Measurements from ENCODE around the gene TMEM18. TPM values are rescaled to one million over a fixed set of nuclear protein-coding genes. Genes with fewer than 3 reads are reported as not detected.

TMEM18 gene
- polyA plus RNA-seq, 1 experiment = 40.9 TPM

DNA sequence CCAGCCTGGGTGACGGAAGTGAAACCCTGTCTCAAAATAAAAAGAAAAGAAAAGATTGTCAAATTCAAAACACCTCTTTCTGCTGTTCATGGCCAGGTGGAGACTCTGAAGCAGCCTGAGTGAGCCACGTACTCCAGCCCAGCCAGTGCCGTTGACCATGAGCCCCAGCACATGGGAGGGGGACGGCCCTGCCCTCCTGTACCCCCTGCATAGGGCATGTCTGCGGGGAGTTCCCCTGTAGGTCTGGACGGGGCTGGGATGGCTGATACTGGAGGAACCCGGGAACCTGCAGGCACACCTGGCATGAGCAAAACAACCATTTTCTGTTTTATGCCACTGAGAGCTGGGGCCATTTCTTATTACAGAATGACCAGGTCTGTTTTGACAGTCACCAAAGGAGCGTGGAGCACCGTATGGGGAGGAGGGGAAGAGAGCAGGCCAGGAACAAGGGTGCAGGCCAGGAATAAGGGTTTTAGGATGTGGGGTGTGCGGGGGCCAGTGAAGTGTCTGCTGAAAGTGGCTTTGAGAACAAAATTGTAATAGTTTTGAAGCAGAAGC lies 30.1 kb downstream of the TMEM18 start:
- peaks cover 11% of the 10 kb centered on the region; the same call in 1 of the 2 replicates for H3K9me3 ChIP-seq (ENCODE audit: control insufficient read depth, insufficient read depth, low read length)
- no peaks in the 10 kb centered on the region for H3K27me3 ChIP-seq (ENCODE audit: control insufficient read depth, insufficient read depth, low read length)
- H3K27ac ChIP-seq (ENCODE audit: low read depth, low read length) = no peak overlapping the region
- TF ChIP-seq CTCF (IDR thresholded peaks at IDR 0.05; ENCODE audit: low read depth, low read length) = no peak
- no peak for DNase-seq (ENCODE audit: low read depth, low spot score)
- ChIA-PET POLR2A (no interaction called here), CTCF (interaction anchor here (1.0 kb wide), 1 partner anchor 9 kb away, joined by 3 read pairs; no protein-coding TSS in a partner anchor)
- H3K4me3 ChIP-seq (ENCODE audit: low read depth, low read length) = no peak overlapping the region

GRCh38 chr2:644871-645270 lies 32.3 kb downstream of the TMEM18 start:
- no peak overlapping the region for H3K27ac ChIP-seq (ENCODE audit: low read depth, low read length)
- ChIA-PET CTCF (no interaction called here), POLR2A (no interaction called here)
- H3K4me3 ChIP-seq (ENCODE audit: low read depth, low read length) = no peak overlapping the region
- peaks cover 9% of the 10 kb centered on the region; the same call in 1 of the 2 replicates for H3K9me3 ChIP-seq (ENCODE audit: control insufficient read depth, insufficient read depth, low read length)
- DNase-seq (ENCODE audit: low read depth, low spot score) = no peak
- no peak for TF ChIP-seq CTCF (IDR thresholded peaks at IDR 0.05; ENCODE audit: low read depth, low read length)
- H3K27me3 ChIP-seq (ENCODE audit: control insufficient read depth, insufficient read depth, low read length) = no peaks in the 10 kb centered on the region

- ChIA-PET POLR2A (no interaction called here), CTCF (no interaction called here)
- TF ChIP-seq CTCF (IDR thresholded peaks at IDR 0.05; ENCODE audit: low read depth, low read length) = no peak
These were observed 33.4 kb downstream of the TMEM18 start for GRCh38 chr2:643761-644160.

GRCh38 chr2:643334-643733 lies 33.9 kb downstream of the TMEM18 start:
- ChIA-PET POLR2A (no interaction called here), CTCF (interaction anchor here (0.5 kb wide), 1 partner anchor 903 kb away, joined by 3 read pairs; no protein-coding TSS in a partner anchor)
- no peak for TF ChIP-seq CTCF (IDR thresholded peaks at IDR 0.05; ENCODE audit: low read depth, low read length)

More at GRCh38 chr2:643761-644160, 33.4 kb downstream of the TMEM18 start:
- no peak for DNase-seq (ENCODE audit: low read depth, low spot score)
- H3K27ac ChIP-seq (ENCODE audit: low read depth, low read length) = no peak overlapping the region
- no peaks in the 10 kb centered on the region for H3K27me3 ChIP-seq (ENCODE audit: control insufficient read depth, insufficient read depth, low read length)
- no peak overlapping the region for H3K4me3 ChIP-seq (ENCODE audit: low read depth, low read length)
- H3K9me3 ChIP-seq (ENCODE audit: control insufficient read depth, insufficient read depth, low read length) = peaks cover 9% of the 10 kb centered on the region; the same call in 1 of the 2 replicates

GRCh38 chr2:641872-642815 lies 35.1 kb downstream of the TMEM18 start:
- ChIA-PET CTCF (interaction anchor here (0.5 kb wide), 1 partner anchor 904 kb away, joined by 3 read pairs; no protein-coding TSS in a partner anchor), POLR2A (no interaction called here)
- no peak for DNase-seq (ENCODE audit: low read depth, low spot score)
- Histone ChIP-seq H3K4me3 (ENCODE audit: low read depth, low read length) (no peak overlapping the region), H3K27ac (ENCODE audit: low read depth, low read length) (no peak overlapping the region), H3K9me3 (ENCODE audit: control insufficient read depth, insufficient read depth, low read length) (peaks cover 2% of the 10 kb centered on the region; the same call in 1 of the 2 replicates), H3K27me3 (ENCODE audit: control insufficient read depth, insufficient read depth, low read length) (no peaks in the 10 kb centered on the region)
- TF ChIP-seq CTCF (IDR thresholded peaks at IDR 0.05; ENCODE audit: low read depth, low read length) = no peak

More at GRCh38 chr2:643334-643733, 33.9 kb downstream of the TMEM18 start:
- no peak for DNase-seq (ENCODE audit: low read depth, low spot score)
- no peaks in the 10 kb centered on the region for H3K27me3 ChIP-seq (ENCODE audit: control insufficient read depth, insufficient read depth, low read length)
- no peak overlapping the region for H3K27ac ChIP-seq (ENCODE audit: low read depth, low read length)
- peaks cover 9% of the 10 kb centered on the region; the same call in 1 of the 2 replicates for H3K9me3 ChIP-seq (ENCODE audit: control insufficient read depth, insufficient read depth, low read length)
- no peak overlapping the region for H3K4me3 ChIP-seq (ENCODE audit: low read depth, low read length)

Data from AG04450 (cell line).